H1 (cell line): Measurements from ENCODE around the gene SND1. TPM values are rescaled to one million over a fixed set of nuclear protein-coding genes. Genes with fewer than 3 reads are reported as not detected.

Experiments
- CTCF ChIA-PET: fragments of 300-600 bp; sonication (Branson Sonifier 250); formaldehyde crosslinking; loops from one replicate; lab custom pipeline; 2021; ENCODE audit not compliant: partially characterized antibody; lab: Charles Lee
- POLR2A ChIA-PET: fragments of 300-600 bp; sonication (Branson Sonifier 250); formaldehyde crosslinking; loops from one replicate; lab custom pipeline; 2021; ENCODE audit warnings: inconsistent platforms; ENCODE audit not compliant: partially characterized antibody; lab: Charles Lee
- DNase-seq, 2 experiments: peaks; one replicate each; pipeline versions ENCODE4 v3.0.0 to v3.0.0-alpha.2; 2010 to 2022; ENCODE audit warnings: low spot score in 2 of 2, low read depth in 1 of 2, mixed read lengths in 1 of 2
- FAIRE-seq: peaks from 2 replicates; lab custom pipeline; 2011; peaks lifted over from hg19 to GRCh38; lab: Jason Lieb, UNC
- H2AFZ ChIP-seq: 2 replicates; pipeline ENCODE4 v1.8.1; 2012; ENCODE audit warnings: low read length, inconsistent platforms
- H2AK5ac ChIP-seq: 2 replicates; pipeline ENCODE4 v1.6.1; 2013; ENCODE audit warnings: low read depth, low read length
- H2BK120ac ChIP-seq: replicated peaks from 2 replicates; pipeline ENCODE3; 2013; ENCODE audit warnings: low read depth, low read length, inconsistent platforms
- H2BK12ac ChIP-seq: 2 replicates; pipeline ENCODE4 v1.6.1; 2013; ENCODE audit warnings: low read depth, low read length
- H2BK15ac ChIP-seq: 2 replicates; pipeline ENCODE4 v1.6.1; 2013; ENCODE audit warnings: low read length
- H2BK20ac ChIP-seq: 2 replicates; pipeline ENCODE4 v1.6.1; 2013; ENCODE audit warnings: low read length
- H2BK5ac ChIP-seq: 2 replicates; pipeline ENCODE4 v1.6.1; 2013; ENCODE audit warnings: low read depth, low read length
- H3K14ac ChIP-seq: 2 replicates; pipeline ENCODE4 v1.6.1; 2013; ENCODE audit warnings: inconsistent platforms; ENCODE audit not compliant: insufficient read length
- H3K18ac ChIP-seq: 2 replicates; pipeline ENCODE4 v1.6.1; 2013; ENCODE audit warnings: low read length; ENCODE audit errors: extremely low read depth
- H3K23ac ChIP-seq: 2 replicates; pipeline ENCODE4 v1.6.1; 2013; ENCODE audit warnings: inconsistent platforms; ENCODE audit not compliant: insufficient read length
- H3K23me2 ChIP-seq: 2 replicates; pipeline ENCODE4 v1.6.1; 2013; ENCODE audit warnings: low read depth, low read length
- H3K27ac ChIP-seq: 2 replicates; pipeline ENCODE4 v1.6.1; 2011; ENCODE audit warnings: low read depth, low read length, inconsistent platforms
- H3K27me3 ChIP-seq, 4 experiments: replicated peaks in 1 of 4; 1 replicate in 1 of 4; 2 replicates in 3 of 4; pipeline versions ENCODE4 v1.6.1 to v1.8.1; 2011 to 2013; ENCODE audit warnings: low read length in 3 of 4, mild to moderate bottlenecking in 3 of 4, inconsistent platforms in 2 of 4, mixed read lengths in 2 of 4, moderate library complexity in 1 of 4; ENCODE audit not compliant: control insufficient read depth in 3 of 4, insufficient read depth in 3 of 4; ENCODE audit errors: extremely low read depth in 1 of 4
- H3K36me3 ChIP-seq, 4 experiments: 2 replicates each; pipeline versions ENCODE4 v1.6.1 to v1.8.1; 2011 to 2013; ENCODE audit warnings: mild to moderate bottlenecking in 4 of 4, low read length in 3 of 4, moderate library complexity in 2 of 4, control low read depth in 1 of 4, inconsistent platforms in 1 of 4; ENCODE audit not compliant: insufficient read depth in 4 of 4, control insufficient read depth in 2 of 4
- H3K4ac ChIP-seq: replicated peaks from 2 replicates; pipeline ENCODE3; 2013; ENCODE audit warnings: low read length, low read depth, mixed read lengths, inconsistent platforms; ENCODE audit not compliant: insufficient read length
- H3K4me1 ChIP-seq, 4 experiments: replicated peaks in 1 of 4; 1 replicate in 1 of 4; 2 replicates in 3 of 4; pipeline versions ENCODE4 v1.6.1 to v1.8.1; 2011 to 2013; ENCODE audit warnings: low read length in 3 of 4, inconsistent platforms in 2 of 4, mixed read lengths in 1 of 4; ENCODE audit not compliant: insufficient read depth in 4 of 4, control insufficient read depth in 3 of 4
- H3K4me2 ChIP-seq, 2 experiments: 2 replicates each; pipeline versions ENCODE4 v1.6.1 to v1.8.1; 2011 to 2013; ENCODE audit warnings: low read depth in 2 of 2, low read length in 2 of 2, control low read depth in 1 of 2, inconsistent platforms in 1 of 2, mild to moderate bottlenecking in 1 of 2; ENCODE audit not compliant: insufficient read depth in 1 of 2
- H3K4me3 ChIP-seq, 4 experiments: fragments of 200-600, 300-600 bp in 1 of 4; sonication (generic), shearing (Covaris generic), sonication (Bioruptor Twin) in 1 of 4; 2 replicates each; pipeline versions ENCODE4 v1.5.1 to v1.8.1; 2011 to 2016; ENCODE audit warnings: low read length in 4 of 4, low read depth in 3 of 4, control low read depth in 2 of 4, inconsistent platforms in 2 of 4, mild to moderate bottlenecking in 2 of 4, mixed read lengths in 1 of 4, moderate library complexity in 1 of 4; ENCODE audit not compliant: insufficient read depth in 2 of 4; ENCODE audit errors: extremely low read depth in 1 of 4
- H3K56ac ChIP-seq: replicated peaks from 2 replicates; pipeline ENCODE3; 2013; ENCODE audit warnings: low read depth, mild to moderate bottlenecking, mixed read lengths, low read length, inconsistent platforms; ENCODE audit not compliant: insufficient read length
- H3K79me1 ChIP-seq: 2 replicates; pipeline ENCODE4 v1.6.1; 2013; ENCODE audit warnings: low read depth, low read length, control low read depth
- H3K79me2 ChIP-seq, 2 experiments: 2 replicates each; pipeline versions ENCODE4 v1.6.1 to v1.8.1; 2012 to 2013; ENCODE audit warnings: low read length in 2 of 2, mild to moderate bottlenecking in 2 of 2, inconsistent platforms in 1 of 2; ENCODE audit not compliant: insufficient read depth in 2 of 2, control insufficient read depth in 1 of 2
- H3K9ac ChIP-seq, 4 experiments: replicated peaks in 1 of 4; 1 replicate in 1 of 4; 2 replicates in 3 of 4; pipeline versions ENCODE4 v1.6.1 to v1.8.1; 2011 to 2013; ENCODE audit warnings: low read depth in 3 of 4, low read length in 3 of 4, control low read depth in 2 of 4, mild to moderate bottlenecking in 2 of 4, moderate library complexity in 2 of 4, inconsistent platforms in 1 of 4; ENCODE audit errors: extremely low read depth in 1 of 4
- H3K9me3 ChIP-seq, 2 experiments: 2 replicates each; pipeline versions ENCODE4 v1.6.1 to v1.8.1; 2012 to 2013; ENCODE audit warnings: mild to moderate bottlenecking in 2 of 2, moderate library complexity in 2 of 2, control low read depth in 1 of 2, inconsistent platforms in 1 of 2, low read depth in 1 of 2, low read length in 1 of 2, mixed read lengths in 1 of 2; ENCODE audit not compliant: insufficient read depth in 2 of 2
- H4K20me1 ChIP-seq, 2 experiments: replicated peaks in 1 of 2; 2 replicates each; pipeline versions ENCODE3 to v1.8.1; 2011 to 2013; ENCODE audit warnings: inconsistent platforms in 2 of 2, low read length in 2 of 2, mild to moderate bottlenecking in 1 of 2; ENCODE audit not compliant: insufficient read depth in 2 of 2, control insufficient read depth in 1 of 2
- H4K5ac ChIP-seq: 2 replicates; pipeline ENCODE4 v1.6.1; 2013; ENCODE audit warnings: low read length, low read depth, mixed read lengths, inconsistent platforms; ENCODE audit not compliant: insufficient read length
- H4K8ac ChIP-seq: 2 replicates; pipeline ENCODE4 v1.8.0; 2013; ENCODE audit warnings: mild to moderate bottlenecking, moderate library complexity, low read length, inconsistent platforms; ENCODE audit not compliant: insufficient read depth; ENCODE audit errors: extremely low read depth
- H4K91ac ChIP-seq: replicated peaks from 2 replicates; pipeline ENCODE3; 2013; ENCODE audit warnings: low read length, mixed read lengths, inconsistent platforms; ENCODE audit not compliant: insufficient read length
- BCL11A ChIP-seq, 2 experiments: IDR thresholded peaks; one replicate each; pipeline ENCODE4 v1.6.1; 2011; ENCODE audit warnings: low read depth in 2 of 2, low read length in 2 of 2, mild to moderate bottlenecking in 2 of 2
- CTBP2 ChIP-seq: IDR thresholded peaks from 2 replicates; pipeline ENCODE4 v1.7.0; 2011; ENCODE audit warnings: borderline replicate concordance, mild to moderate bottlenecking, moderate library complexity, mixed read lengths, low read length; ENCODE audit not compliant: insufficient read depth, insufficient read length
- MAFK ChIP-seq: IDR thresholded peaks from 2 replicates; pipeline ENCODE4 v1.6.1; 2012; ENCODE audit warnings: low read depth, mild to moderate bottlenecking, improper control_type of control experiment, low read length
- RBBP5 ChIP-seq: IDR thresholded peaks from 2 replicates; pipeline ENCODE4 v1.7.1; 2012; ENCODE audit warnings: low read depth, mild to moderate bottlenecking, inconsistent platforms, low read length, moderate library complexity, borderline replicate concordance
- SAP30 ChIP-seq: fragments of 300-600 bp; sonication (generic); IDR thresholded peaks from 2 replicates; pipeline ENCODE4 v1.7.1; 2012; ENCODE audit warnings: low read length, moderate library complexity, mild to moderate bottlenecking, inconsistent platforms; ENCODE audit not compliant: insufficient read depth, insufficient replicate concordance
- SP1 ChIP-seq: IDR thresholded peaks from 2 replicates; pipeline ENCODE4 v1.6.1; 2011; ENCODE audit warnings: low read depth, low read length
- SP4 ChIP-seq: IDR thresholded peaks from 2 replicates; pipeline ENCODE4 v1.6.1; 2012; ENCODE audit warnings: low read length, inconsistent platforms
- SRF ChIP-seq: IDR thresholded peaks from 2 replicates; pipeline ENCODE4 v1.6.1; 2011; ENCODE audit warnings: mild to moderate bottlenecking, low read depth, low read length, moderate library complexity
- TAF1 ChIP-seq: IDR thresholded peaks from 2 replicates; pipeline ENCODE4 v1.6.1; 2011; ENCODE audit warnings: mild to moderate bottlenecking, low read depth, low read length
- TAF7 ChIP-seq: optimal IDR thresholded peaks from 2 replicates; pipeline ENCODE3; 2011; ENCODE audit warnings: low read depth, mild to moderate bottlenecking, inconsistent platforms, low read length, moderate library complexity, borderline replicate concordance
- WGBS, 2 experiments: shearing (Covaris generic) in 1 of 2; methylation state at CpG; one replicate each; pipeline versions ENCODE4 v1.1.6 to v1.1.7; 2013 to 2015; ENCODE audit warnings: low lambda C conversion rate in 2 of 2, mixed read lengths in 2 of 2, inconsistent platforms in 1 of 2, low coverage in 1 of 2, missing lambda C conversion rate in 1 of 2; ENCODE audit not compliant: insufficient replicate concordance in 2 of 2, insufficient coverage in 1 of 2, insufficient read length in 1 of 2; ENCODE audit errors: extremely low coverage in 1 of 2, missing lambda C conversion rate in 1 of 2; 5-methylcytosine and 5-hydroxymethylcytosine counted together
- polyA plus RNA-seq, 7 experiments: library from polyadenylated mRNA; depleted of rRNA in 3 of 7; stranded (reverse) in 5 of 7; unstranded in 2 of 7; fragments of >200 nt in 5 of 7; fragments of 200-250 nt in 2 of 7; gene quantifications; 1 replicate in 5 of 7; 2 replicates in 1 of 7; 4 replicates in 1 of 7; pipeline versions ENCODE4 v1.2.1 to v1.2.3, GENCODE V29; 2011 to 2013; ENCODE audit warnings: missing spikeins in 2 of 7, mixed read lengths in 2 of 7
- total RNA-seq: library from RNA; stranded (reverse); fragmentation: NEBNext Ultra II Directional; extraction: Animal tissue kit (Norgen Biotek cat#: 25700); gene quantifications from 2 replicates; pipeline ENCODE4 v1.2.1, GENCODE V29; 2021

Gene SND1
- total and polyA plus RNA-seq, 2 of the 8 experiments (the other 6 are each of a cell fraction or from before 2014, with no cell fraction given), result 122 to 290 TPM

DNA sequence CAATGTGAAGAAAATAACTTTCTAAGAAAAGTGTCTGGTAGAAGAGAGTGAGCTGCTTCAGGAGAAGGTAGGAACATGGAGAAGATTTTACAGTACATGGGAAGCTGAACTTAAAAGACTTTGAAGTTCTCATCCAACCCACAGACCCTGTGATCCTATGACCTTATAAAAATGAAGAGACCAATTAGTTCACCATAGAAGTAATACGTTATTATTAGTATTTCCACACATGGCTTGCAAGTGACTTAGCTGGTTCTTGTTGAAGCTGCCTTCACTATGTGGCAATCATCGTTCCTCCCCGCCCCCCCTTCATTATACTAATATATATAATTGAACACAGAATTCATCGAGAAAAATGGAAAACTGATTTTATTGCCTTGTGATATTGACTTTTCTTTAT, 129.1 kb downstream of the SND1 start:
- H2BK20ac ChIP-seq, result no peak overlapping the region
- H3K4me1 ChIP-seq, result peaks cover 0 to 5% (median 2%) of the 10 kb centered on the region in 4 experiments; a peak in 4 of 7 replicates
- no peak overlapping the region for H2BK120ac ChIP-seq
- 73% methylated on average over 4 of the region's 4 CpGs; no CpG with 5 or more reads in 1 of the 2 experiments for WGBS, 2 experiments
- H3K4ac ChIP-seq, result no peak overlapping the region
- H4K91ac ChIP-seq, result no peak overlapping the region
- no peak overlapping the region for H3K18ac ChIP-seq
- H3K79me1 ChIP-seq, result peaks cover 15% of the 10 kb centered on the region; the same call in 1 of the 2 replicates
- TF ChIP-seq MAFK, result no peak
- TF ChIP-seq CTBP2, result no peak
- TF ChIP-seq TAF1, result no peak
- TF ChIP-seq SRF, result no peak
- TF ChIP-seq SAP30, result no peak
- no peak for TF ChIP-seq TAF7
- no peak for TF ChIP-seq SP1
- no peak for TF ChIP-seq BCL11A (IDR thresholded peaks at IDR 0.05; ENCODE audit: low read depth in 2 of 2, low read length in 2 of 2)
- TF ChIP-seq SP4, result no peak
- TF ChIP-seq RBBP5, result no peak
- TF ChIP-seq, all 59 proteins: peak for 0
- no peak overlapping the region for H4K5ac ChIP-seq
- H3K27me3 ChIP-seq, result no peaks in the 10 kb centered on the region
- H3K14ac ChIP-seq, result no peak overlapping the region
- no peak overlapping the region for H3K56ac ChIP-seq
- no peak overlapping the region for H2AFZ ChIP-seq
- H4K8ac ChIP-seq, result no peak overlapping the region
- POLR2A ChIA-PET, result interaction anchor here (1.0 kb wide), 1 partner anchor 27 kb away, joined by 4 read pairs; no protein-coding TSS in a partner anchor
- H3K23me2 ChIP-seq, result no peaks in the 10 kb centered on the region
- no peak overlapping the region for H3K23ac ChIP-seq
- H3K9me3 ChIP-seq, result no peaks in the 10 kb centered on the region
- H3K36me3 ChIP-seq, result no peaks in the 10 kb centered on the region
- peaks cover 6% of the 10 kb centered on the region in 2 experiments for H4K20me1 ChIP-seq
- no peak overlapping the region for H2AK5ac ChIP-seq
- no peak overlapping the region for H3K4me3 ChIP-seq
- H2BK5ac ChIP-seq, result no peak overlapping the region
- no peak overlapping the region for H2BK12ac ChIP-seq
- H3K9ac ChIP-seq, result no peak overlapping the region
- H3K4me2 ChIP-seq, result no peak overlapping the region
- no peak overlapping the region for H3K27ac ChIP-seq
- no peak overlapping the region for H2BK15ac ChIP-seq
- CTCF ChIA-PET, result interaction anchor here (1.1 to 5.6 kb wide), 2 partner anchors 11 to 94 kb away, joined by 3 to 39 read pairs; no protein-coding TSS in a partner anchor
- FAIRE-seq (no peak), DNase-seq (no peak)
- peaks cover 0 to 86% of the 10 kb centered on the region in 2 experiments; a peak in 3 of 4 replicates for H3K79me2 ChIP-seq
